Caki2 (cell line): Measurements from ENCODE around the gene TMEM63B. TPM values are rescaled to one million over a fixed set of nuclear protein-coding genes. Genes with fewer than 3 reads are reported as not detected.

Experiments used
- DNase-seq: peaks from one replicate; pipeline ENCODE4 v3.0.0-alpha.2; 2015; ENCODE audit warnings: low read depth
- in situ Hi-C: cut with HindIII; loops from 2 replicates; pipeline ENCODE4 v1.10.0; 2016; ENCODE audit warnings: low sequenced_read_pairs, low pct_unique_long_range_greater_than_20kb, mixed read lengths
- total RNA-seq: library from RNA; depleted of rRNA; stranded (reverse); fragments of >200 nt; shearing (Covaris generic); gene quantifications from 2 replicates; pipeline ENCODE4 v1.2.3, GENCODE V29; 2014; ENCODE audit warnings: low replicate concordance

The TMEM63B gene
- total RNA-seq, 1 experiment from 2014 or later: 7.3 TPM

DNA sequence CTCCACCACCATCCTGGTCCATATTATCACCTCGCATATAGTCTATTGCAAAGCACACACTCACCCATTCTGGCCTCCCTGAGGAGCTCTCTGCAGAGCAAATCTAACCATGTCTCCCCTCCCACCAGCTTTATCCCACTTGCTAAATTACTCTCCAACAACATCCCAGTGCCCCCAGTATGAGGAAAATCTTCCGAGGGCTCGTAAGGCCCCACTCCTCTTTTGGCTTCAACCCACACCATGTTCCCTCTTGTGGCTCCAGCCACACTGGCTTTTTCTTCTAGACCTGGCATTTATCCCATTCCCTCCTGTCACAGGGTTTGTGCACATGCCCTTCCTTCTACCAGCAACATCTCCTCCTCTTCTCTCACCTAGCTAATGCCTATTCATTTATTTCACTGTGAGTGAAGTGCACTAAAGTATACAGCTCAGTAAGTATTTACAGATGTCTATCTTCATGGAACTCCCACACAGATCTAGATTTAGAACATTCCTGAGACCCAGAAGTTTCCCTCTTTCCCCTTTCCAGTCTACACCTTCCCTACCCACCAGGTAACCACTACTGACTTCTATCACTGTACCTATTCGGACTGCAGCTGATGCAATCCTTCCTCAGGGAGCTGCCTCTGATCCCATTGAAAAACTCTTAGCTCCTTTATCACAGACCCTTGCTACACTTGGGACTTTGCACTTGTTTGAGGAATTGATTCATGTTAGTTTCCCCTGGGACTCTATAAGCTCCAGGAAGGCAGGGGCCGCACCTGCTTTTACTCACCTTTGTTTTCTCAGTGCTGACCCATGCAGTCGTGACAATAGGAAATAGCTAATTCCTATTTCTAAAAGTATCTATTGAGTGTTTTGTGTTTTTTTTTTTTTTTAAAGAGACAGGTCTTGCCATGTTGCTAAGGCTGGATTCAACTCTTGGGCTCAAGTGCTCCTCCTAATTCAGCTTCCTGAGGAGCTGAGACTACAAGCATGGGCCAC lies 15.6 kb upstream of the TMEM63B start:
- no peak for DNase-seq
- in situ Hi-C loops: no loop called here

DNA sequence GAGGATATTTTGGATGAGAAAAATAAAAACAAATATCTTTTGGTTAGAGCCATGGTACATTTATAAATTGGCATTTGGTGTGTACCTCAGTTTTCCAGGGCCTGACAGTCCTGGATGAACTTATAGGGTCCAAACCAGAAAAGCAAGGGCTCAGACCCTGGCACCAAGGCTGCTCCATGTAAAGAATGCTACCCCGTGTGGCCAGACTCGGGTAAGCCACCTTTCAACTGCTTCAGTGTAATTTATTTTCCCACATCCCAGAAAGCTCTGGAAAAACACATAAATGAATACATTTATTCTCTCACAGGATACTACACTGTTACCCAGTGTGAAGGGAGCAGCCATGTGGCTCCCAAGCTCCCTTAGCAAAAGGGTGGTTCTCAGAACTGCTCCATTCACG lies 13.9 kb upstream of the TMEM63B start:
- in situ Hi-C loops: no loop called here
- DNase-seq: no peak

GRCh38 chr6:44115866-44116265 lies 11.5 kb upstream of the TMEM63B start:
- no peak for DNase-seq
- in situ Hi-C loops: no loop called here

DNA sequence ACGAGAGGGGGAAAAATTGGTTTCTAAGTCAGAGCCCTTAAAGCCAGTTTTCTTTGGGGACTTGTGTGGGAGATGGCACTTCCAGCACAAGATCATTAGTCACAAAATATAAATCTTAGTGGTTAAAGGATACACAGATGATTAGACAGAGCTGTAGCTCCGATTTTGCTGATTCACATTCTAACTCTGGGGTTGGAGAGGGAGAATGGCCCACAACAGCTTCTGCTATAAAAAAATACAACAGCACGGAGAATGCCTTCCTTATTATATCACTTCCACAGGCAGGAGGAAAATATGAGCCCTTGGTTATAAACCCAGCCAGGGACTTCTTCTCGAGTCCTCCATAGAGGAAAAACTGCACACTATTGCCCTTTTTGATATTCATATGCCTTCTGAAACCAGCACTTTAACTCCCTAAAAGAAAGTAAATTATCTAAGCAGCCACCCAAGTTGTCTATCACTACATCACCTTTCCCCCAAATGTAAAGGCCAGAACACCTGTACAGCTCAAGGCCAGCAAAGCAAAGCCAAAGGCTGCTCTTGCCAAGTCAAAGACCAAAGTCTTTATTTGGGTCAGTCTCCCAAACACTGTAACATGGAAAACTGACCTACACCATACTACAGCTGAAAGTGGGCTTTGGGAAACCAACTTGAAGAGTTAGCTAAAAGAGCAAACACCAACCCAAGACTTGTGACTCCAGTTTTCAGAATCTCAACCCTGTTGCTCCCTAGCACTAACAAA lies 10.5 kb upstream of the TMEM63B start:
- peak; percentile 75 for DNase-seq
- in situ Hi-C loops: no loop called here

DNA sequence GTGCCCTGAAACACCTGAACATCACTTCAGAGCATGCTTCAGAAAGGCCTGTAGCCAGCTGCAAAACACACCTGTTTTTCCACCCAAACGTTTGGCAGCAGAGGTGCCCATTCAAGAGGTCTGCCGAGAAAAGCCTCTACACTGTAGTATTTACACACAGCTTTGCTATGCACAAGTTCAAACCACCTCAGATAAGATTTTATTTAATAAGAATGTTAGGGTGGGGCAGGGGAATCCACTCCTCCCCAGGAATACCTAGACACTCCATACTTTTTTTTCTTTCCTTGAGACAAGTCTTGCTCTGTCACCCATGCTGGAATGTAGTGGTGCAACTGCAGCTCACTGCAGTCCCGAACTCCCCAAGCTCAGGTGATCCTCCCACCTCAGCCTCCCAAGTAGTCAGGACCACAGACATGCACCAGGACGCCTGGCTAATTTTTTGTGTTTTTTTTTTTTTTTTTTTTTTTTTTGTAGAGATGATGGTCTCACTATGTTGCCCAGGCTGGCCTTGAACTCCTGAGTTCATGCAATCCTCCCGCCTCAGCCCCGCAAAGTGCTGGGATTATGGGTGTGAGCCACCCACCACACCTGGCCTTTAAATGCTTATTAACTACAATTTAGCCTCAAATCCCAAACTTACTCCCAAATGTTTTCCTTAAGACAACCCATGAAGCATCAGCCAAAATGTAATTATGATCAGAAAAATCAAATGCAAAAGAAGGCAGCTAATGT lies 9.8 kb upstream of the TMEM63B start:
- in situ Hi-C loops: no loop called here
- DNase-seq: no peak

DNA sequence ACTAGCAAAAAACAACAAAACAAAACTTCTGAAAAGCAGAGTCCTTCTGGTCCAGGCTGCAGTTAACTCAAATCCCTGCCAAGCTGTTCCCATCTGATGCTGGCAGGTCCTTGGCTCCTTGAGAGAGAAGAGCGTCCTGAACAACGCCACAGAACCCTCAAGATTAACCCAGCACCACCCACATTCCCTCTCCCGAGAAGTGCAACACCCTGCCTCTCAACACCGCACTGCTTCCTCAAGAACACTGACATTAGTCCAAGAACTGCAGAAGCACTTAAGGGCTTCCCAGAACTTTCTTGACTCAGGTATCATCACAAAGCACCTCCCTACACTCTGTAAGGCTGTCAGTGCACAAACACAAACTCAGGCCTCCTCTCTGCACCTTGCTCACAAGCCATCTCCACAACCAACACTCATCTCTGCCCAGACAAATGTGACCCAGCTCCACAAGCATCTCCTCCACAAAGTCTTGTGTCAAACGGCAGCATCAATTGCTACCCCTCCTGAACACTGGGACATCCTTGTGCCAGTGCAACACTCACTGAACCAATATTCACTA lies 7.6 kb upstream of the TMEM63B start:
- in situ Hi-C loops: no loop called here
- no peak for DNase-seq

DNA sequence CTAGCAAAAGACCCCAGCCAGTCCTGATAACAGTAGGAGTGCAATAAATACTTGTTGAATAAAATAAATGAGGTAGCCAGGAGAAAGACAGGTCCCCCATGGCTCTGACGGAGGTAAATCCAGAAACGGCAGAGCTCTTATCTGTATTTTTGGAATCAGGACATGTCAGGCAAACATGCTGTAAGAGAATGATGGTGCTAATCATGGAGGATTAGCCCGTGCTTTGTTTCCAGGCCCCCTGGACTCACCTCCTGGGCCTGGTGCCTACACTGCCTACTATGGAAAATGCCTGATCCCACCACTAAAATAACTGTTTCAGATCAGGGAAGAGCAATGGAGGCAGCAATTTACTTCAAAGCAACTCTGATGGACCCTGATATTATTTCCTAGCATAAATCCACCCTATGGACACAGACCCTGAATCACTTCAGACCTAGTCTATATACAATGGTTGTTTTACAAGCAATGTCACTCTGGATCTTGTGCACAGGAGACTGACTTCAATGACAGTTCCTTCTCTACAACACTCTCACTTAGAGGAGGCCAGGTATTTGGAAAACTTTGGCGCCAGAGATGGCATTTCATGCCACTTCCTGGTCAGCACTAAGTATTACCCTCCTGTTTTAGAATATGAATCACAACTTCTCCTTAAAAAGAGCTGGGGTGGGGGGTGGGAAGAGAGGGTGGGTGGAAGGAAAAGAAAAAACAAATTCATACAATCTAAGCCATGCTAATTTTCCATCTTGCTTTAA lies 6.5 kb upstream of the TMEM63B start:
- DNase-seq: no peak
- in situ Hi-C loops: no loop called here

DNA sequence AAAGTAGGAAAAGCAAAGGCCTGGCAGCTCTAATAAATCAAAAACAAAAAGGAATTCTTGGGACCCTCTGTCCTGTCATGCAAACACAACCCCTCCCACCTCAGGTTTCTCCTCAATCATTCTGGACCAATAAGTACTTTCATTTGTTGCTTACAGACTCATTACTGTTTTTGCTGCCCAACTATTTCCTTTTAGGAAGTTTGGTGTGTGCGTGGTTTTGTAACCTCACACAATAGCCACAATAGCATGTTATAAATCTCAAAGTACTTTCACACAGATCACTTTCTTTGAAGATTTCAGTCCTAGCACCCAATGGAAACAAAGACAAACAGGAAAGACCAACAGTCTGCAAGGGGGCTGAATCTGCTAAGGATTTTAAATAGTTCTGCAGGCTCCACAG lies 4.6 kb upstream of the TMEM63B start:
- in situ Hi-C loops: no loop called here

DNA sequence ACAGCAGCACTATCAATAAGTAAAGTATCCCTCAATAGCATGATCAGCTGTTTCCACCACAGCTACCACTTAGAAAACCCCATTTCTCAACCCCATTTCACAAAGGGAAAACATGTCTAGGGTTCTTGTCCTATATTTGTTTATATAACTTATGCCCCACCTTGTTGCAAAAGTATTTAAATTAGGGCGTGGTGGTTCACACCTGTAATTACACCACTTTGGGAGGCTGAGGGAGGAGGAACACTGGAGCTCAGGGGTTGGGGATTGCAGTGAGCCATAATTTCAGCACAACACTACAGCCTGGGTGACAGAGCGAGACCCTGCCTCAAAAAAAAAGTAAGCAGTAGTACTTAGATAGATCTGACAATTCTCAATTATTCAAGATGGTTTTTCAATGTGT lies 3.8 kb upstream of the TMEM63B start:
- DNase-seq: no peak
- in situ Hi-C loops: no loop called here

More for the DNA sequence above, 4.6 kb upstream of the TMEM63B start:
- peak; percentile 12 for DNase-seq

DNA sequence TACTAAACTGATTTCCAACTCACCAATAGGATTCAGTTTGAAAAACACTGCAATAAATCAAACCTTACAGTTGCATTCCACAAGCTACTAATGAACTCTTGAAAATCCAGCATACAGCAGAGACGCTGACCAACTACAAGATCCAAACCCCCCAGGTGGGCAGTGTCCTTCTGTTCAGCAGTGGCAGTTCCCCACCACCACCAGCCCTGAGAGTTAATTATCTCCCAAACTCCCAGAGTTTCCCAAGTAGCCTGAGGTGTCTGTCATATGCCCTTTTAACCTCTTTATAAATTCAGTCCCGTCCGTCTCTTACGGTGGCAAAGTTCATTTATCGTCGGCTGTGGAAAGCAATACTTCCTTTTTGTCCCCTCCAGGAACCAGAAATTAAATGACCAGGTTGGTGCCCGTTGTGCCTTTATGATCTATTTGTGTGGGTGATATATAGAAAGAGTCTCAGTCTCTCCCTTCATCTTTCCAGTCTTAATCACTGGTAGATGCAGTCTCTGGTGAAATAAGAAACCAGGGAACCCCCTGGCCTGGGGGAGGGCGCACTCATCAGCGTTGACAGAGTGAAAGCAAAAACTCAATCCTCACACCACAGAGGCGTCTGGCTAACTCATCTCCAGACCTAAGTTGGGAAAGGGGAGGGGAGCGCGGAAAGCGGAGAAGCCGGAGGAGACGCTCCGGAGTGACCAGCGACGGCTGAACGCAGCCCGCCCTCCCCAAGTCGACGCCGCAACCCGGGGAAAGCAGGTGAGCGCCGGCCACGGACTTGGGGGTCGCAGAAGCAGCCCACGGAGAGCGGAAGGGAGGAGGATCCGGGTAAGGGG lies 819 bp upstream of the TMEM63B start:
- peak; percentile 64 for DNase-seq
- in situ Hi-C loops: no loop called here

GRCh38 chr6:44128020-44128917 lies 915 bp downstream of the TMEM63B start:
- no peak for DNase-seq
- in situ Hi-C loops: no loop called here

GRCh38 chr6:44129841-44130322 lies 2.5 kb downstream of the TMEM63B start:
- in situ Hi-C loops: no loop called here
- no peak for DNase-seq

GRCh38 chr6:44131892-44132291 lies 4.5 kb downstream of the TMEM63B start:
- in situ Hi-C loops: no loop called here
- no peak for DNase-seq

GRCh38 chr6:44132476-44132875 lies 5.1 kb downstream of the TMEM63B start:
- in situ Hi-C loops: no loop called here
- DNase-seq: no peak

DNA sequence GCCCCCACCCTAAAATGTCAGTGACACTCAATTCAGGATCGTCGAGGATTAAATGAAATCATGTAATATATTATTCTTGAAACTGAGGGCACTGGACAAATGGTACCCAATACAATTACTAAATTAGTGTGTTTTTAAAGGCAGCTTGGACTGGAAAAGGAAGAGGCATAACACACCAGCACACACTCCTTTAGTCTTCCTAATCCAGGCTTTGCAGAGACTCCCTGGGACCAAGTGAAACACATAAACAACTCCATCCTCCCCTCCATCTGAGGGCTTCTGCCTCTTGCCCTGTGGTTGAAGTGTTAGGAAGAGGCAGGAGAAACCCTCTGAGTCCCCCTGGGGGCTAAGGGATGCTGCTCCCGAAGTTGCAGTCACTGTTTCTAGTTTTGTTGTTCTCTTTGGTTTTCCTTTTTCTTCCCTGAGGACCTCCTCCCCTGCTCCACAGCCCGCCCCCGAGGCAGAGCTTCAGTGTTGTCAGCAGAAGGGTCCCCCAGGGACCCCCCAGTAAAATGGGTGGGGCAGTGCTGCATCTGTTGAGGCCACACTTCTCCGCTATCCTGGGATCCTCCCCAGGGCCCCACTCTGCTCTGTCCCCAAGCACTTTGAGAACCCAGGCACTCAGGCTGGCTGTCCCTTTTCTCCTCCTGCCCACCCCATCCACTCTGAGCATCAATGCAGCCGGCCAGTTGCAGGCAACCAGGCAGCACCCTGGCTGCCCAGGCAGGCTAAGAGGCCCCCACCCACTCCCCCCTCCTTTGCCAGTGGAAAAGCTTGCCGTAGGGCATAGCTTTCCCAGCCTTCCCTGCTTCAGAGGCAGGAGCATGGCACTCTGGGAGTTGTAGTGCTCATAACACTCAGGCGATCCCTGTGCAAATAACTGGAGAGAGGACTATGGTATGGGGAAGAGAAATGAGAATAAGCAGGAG lies 5.9 kb downstream of the TMEM63B start:
- peak; percentile 57 for DNase-seq
- in situ Hi-C loops: no loop called here
